Renal pelvis (tissue), 4 donors: ENCODE measurements around the gene SCOC. TPM values are rescaled to one million over a fixed set of nuclear protein-coding genes. Genes with fewer than 3 reads are reported as not detected.

ENCODE experiments used
- DNase-seq: peaks from one replicate; pipeline ENCODE4 v3.0.0-alpha.2; 2013
- polyA plus RNA-seq, 3 donors: library from polyadenylated mRNA; unstranded; fragments of 120-200 nt; gene quantifications; one replicate each; pipeline ENCODE4 v1.2.1, GENCODE V29; 2013; ENCODE audit not compliant: insufficient read length in 3 of 3

SCOC gene
- polyA plus RNA-seq, 3 donors, result 123 to 132 (median 127) TPM

DNA sequence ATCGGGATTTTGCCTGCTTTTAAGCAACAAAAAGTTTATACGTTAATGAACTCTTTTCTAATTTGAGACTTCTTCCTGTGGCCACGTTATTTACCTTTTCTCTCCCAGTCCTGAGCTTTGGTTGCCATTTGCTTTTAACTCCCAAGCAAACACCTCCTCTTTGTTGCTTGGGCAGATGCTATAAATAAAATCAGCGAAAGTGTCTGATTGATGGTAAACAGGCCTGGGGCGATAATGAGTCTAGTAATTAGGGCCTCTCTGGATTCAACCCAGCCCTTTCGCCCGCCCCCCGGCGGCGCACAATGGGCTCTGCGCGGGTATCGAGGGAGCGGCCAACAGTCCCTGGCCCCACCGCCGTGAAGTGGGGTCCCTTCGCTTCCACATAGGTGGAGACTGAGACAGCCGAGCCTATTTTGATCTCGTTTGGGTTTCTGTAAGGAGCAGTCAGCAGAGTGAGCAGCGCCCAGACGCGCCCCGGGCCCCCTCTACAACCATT is 53.2 kb downstream of the SCOC start:
- peak; percentile 1 for DNase-seq

DNA sequence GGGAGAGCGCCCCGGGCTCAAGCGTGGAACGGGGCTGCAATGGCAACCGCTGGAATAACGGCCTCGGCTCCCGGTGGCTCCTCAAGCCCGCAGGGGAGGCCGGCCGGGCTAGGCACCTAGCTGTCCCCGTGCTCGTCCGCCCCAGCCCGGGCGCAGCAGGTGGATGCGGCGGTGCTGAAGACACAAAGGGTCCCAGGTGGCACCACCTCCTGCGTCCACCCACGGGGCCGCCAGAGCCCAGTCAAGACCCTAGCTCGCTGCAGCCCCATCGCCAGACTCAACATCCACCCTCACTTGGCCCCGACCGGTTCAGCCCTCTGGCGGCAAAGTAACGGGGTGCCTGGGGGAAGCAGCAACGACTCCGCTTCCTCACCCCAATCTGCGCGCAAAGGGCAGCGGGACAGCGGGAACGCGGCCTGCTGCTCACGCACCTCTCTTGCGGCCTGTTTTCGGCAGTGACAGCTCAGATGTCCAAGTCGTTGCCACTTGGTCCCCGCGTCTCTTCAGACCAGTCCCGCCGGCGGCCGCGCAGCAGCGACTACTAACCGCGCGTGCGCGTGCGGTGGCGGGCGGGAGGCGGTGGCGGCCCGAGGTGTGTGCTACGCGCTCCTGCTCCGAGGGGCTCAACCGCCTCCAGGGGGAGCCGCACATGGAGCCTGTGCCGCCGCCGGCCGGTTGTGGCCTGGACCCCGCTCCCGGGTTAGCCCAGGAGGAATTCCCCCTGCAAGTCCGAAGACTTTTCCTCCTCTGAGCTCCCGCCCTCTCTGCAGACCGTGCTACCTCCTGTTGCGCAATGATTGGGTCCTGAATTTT is 53.9 kb downstream of the SCOC start, which contains the start of gene CLGN:
TSS of gene CLGN (minus strand) at position 543 of the 813 bp plus-strand sequence. CDS start 14,570 bp downstream, outside the sequence.
- DNase-seq, result peak; percentile 84

DNA sequence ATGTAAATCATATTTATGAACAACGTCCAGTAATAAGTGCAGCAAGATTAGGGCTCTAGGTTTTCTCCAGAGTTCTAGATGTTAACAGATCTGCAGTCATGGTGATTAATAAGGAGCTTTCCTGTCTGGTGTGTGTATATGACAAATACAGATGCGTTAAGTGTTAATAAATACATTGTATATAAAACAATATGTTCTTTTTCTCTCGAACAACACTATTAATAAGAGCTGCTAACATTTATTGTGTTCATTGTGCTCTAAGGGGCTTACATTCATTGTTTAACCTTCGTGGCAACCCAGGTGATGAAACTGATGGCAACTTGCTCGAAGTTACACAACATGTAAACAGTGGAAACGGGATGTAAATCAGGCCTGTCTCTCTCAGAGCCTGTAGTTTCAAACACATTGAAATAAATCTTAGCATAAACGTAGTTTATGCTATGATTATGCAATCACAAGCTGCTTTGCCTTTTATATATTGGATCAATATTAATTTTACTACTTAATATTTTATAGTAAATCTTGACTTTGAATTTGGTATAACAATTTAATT is 54.5 kb downstream of the SCOC start:
- DNase-seq, result peak; percentile 1

Other genes starting within 250 kb of the SCOC start
- 10 to 100 TPM; 17.5 to 20.3 (median 17.6) TPM for gene MAML3, start 219.5 kb upstream of the SCOC start, polyA plus RNA-seq
- 1 to 10 TPM; 3.4 to 4.1 (median 3.5) TPM for gene CLGN, start 54.0 kb downstream of the SCOC start, polyA plus RNA-seq
- gene MGAT4D, start 124.6 kb downstream of the SCOC start, polyA plus RNA-seq, result not detected
- 10 to 100 TPM; 39.1 to 45.5 (median 42.9) TPM for gene ELMOD2, start 150.5 kb downstream of the SCOC start, polyA plus RNA-seq
- gene UCP1, start 195.3 kb downstream of the SCOC start, polyA plus RNA-seq, result under 1 TPM in 2 of 3 donors, not detected in 1; 0.15 to 0.17 TPM